GM21423 (cell line): ENCODE data around the gene PAK4.
"Not testable (repeated sequence)": the region's sequence is repeated elsewhere in the genome, so short reads cannot be mapped to it uniquely, and the experiment has no call there.

Experiments used
- ATAC-seq: cut with Tn5 transposase; IDR thresholded peaks from one replicate; pipeline ENCODE4 v1.9.1; 2021; ENCODE audit warnings: mild to moderate bottlenecking, moderate library complexity; ENCODE audit not compliant: unreplicated experiment

Gene PAK4

DNA sequence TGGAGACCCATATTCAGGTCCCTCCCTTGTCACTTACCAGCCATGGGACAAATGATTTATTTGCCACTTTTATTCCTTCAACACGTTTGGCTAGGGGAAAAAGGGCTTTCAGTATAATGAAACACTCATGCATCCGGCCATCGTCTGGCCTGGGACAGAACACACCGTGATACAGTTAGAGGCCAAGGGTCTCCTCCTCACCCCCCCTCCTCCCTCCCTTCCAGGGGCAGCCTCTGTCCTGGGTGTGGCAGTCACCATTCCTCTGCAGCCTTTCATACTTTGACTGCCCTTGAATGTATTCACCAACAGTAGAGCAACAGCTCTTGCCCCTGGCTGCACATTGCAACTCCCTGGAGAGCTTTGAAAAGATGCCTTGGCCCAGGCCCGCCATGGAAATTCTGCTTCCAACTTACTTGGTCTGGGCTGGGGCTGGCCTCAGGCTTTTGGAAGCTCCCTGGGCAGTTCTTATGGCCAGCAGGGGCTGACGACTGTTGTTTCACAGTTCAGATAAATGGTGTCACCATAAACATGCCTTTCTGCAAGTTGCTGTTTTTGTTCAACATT, 3.0 kb downstream of the PAK4 start:
- ATAC-seq = no peak

GRCh38 chr19:39129116-39129515, 3.5 kb downstream of the PAK4 start:
- ATAC-seq = no peak

- no peak for ATAC-seq
Observed at GRCh38 chr19:39130337-39131254, 5.0 kb downstream of the PAK4 start.

GRCh38 chr19:39131255-39131755, 5.7 kb downstream of the PAK4 start:
- ATAC-seq = no peak

DNA sequence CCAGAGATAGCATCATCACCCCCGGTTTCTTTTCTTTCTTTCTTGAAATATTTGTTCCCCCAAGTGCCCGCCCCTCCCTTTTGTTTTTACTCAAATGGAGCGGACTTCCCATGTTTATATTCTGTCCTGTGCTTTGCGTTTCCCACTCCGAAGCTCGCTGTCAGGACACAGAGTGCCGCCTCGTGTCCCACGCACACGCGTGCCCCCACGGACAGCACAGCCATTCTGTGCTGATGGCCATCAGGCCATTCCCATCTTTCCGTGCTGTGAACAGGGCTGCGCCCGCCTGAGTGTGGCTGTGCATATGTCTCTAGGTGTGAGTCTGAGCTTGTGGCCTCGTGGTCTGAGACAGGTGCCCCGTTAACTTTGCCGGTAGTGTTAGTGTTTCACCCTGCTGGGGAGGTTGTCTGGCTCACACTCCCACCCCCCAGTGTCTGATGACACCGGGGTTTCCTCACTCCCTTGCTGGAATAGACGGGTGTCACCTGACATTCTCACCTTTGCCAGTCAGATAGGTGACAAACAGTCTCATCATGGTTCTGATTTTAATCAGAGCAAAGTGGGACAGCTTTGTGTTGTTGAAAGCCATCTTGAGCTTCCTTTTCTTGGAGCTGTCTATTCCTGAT, 6.9 kb downstream of the PAK4 start:
- ATAC-seq = no peak

- ATAC-seq = no peak
Observed at GRCh38 chr19:39133431-39134270, 8.1 kb downstream of the PAK4 start.

- ATAC-seq = no peak
Observed at GRCh38 chr19:39135701-39136100, 10.1 kb downstream of the PAK4 start.

- ATAC-seq = no peak
Observed at GRCh38 chr19:39136225-39136940, 10.8 kb downstream of the PAK4 start.

DNA sequence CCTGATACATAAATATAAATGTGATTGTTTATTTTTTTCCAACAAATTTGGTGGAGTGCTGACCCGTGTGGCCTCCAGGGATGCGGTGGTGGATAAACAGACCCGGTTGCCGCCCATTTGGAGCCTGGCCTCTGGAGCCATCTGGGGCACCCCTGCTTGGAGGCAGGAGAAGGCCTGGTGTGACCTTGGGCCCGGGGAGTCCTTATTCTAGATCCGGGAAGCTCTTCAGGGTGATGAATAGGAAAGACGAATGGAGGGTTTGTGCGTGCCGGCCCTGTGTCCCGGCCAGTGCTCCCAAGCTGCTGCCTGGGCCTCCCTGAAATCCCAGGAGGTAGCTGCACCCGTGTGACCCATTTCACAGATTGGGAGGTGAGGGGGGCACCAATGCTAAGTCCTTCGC, 11.5 kb downstream of the PAK4 start:
- ATAC-seq = no peak

- no peak for ATAC-seq
Observed at GRCh38 chr19:39138221-39139211, 12.9 kb downstream of the PAK4 start.

DNA sequence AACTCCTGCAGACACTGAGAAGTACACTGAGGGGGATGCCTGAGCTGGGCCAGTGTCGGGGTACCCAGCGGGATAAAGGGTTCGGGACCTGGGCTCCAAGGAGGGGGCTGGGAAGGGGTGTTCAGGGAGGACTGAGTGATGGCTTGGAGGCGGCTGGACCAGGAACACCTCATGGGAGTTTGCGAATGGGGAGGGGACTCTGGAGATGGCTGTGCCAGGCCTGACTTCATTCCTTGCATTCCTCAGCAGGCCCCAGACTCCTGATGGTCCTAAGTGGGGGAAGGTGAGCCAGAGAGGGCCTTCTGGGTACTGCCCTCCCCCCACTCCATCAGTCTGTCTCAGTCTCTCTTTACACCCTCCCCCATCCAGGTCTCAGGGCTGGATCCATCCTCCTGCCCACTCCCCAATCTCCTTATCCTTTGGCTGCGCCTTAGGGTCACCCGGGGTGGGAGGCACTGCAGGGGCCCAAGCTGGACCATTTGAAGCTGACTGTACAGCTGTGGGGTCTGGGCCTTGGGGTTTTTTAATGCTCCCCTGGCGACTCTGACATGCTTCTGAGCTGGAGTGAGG, 13.8 kb downstream of the PAK4 start:
- no peak for ATAC-seq

DNA sequence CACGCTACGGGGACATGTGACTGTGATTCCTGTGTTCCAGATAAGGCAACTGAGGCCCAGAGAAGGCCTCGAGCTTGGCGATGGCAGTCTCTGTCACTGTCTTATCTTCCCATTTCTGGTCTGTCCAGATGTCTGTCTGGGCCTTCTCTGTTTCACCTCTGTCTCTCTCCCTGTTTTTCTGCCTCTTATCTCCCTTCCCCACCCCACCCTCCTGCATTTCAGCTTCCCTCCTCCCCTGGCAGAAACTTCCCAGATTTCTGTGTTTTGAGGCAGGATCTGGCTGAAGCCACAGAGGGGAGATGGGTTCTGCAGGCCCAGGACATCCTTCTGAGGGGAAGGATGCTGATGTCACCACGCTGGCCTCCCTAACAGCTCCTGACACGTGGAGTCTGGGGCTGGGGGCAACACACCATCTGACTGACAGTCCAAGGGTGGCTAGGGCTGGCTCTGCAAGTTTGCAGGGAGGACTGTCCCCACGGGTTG, 14.4 kb downstream of the PAK4 start:
- no peak for ATAC-seq

GRCh38 chr19:39140594-39140993, 15.0 kb downstream of the PAK4 start:
- no peak for ATAC-seq

DNA sequence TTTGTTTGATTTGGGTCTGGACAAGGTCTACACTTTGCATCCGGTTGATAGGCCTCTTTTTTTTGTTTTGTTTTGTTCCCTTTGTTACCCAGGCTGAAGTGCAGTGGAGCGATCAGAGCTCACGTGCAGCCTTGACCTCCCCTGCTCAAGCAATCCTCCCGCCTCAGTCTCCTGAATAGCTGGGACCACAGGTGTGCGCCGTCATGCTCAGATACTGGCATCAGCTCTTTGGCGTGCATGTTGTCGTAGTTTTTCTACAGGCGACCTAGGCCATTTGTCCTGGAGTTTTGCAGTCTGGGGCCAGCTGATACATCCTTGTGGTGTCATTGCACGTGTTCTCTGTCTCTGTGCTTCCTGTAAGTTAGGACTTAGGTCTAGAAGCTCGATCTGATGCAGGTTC, 16.3 kb downstream of the PAK4 start:
- ATAC-seq = no peak

DNA sequence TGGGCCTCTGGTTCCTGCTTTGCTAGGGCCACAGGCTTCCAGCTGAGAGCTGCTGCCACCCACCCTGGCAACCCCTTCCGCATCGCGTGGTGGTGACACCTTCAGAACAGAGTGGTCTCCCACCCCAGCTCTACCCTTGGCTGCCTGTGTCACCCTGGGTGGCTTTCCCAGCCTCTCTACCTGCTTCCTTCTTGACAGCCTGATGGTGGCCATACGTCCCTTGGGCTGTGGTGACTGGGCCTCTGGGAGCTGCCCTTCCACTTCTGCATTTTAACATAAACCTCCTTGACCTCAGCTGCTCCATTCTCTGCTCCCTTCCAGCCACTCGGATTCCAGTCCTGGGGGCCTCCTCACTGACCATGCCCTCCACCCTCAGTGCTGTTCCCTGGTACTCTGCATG, 17.0 kb downstream of the PAK4 start:
- no peak for ATAC-seq

GRCh38 chr19:39143757-39144289, 18.2 kb downstream of the PAK4 start:
- ATAC-seq = not testable (repeated sequence)

DNA sequence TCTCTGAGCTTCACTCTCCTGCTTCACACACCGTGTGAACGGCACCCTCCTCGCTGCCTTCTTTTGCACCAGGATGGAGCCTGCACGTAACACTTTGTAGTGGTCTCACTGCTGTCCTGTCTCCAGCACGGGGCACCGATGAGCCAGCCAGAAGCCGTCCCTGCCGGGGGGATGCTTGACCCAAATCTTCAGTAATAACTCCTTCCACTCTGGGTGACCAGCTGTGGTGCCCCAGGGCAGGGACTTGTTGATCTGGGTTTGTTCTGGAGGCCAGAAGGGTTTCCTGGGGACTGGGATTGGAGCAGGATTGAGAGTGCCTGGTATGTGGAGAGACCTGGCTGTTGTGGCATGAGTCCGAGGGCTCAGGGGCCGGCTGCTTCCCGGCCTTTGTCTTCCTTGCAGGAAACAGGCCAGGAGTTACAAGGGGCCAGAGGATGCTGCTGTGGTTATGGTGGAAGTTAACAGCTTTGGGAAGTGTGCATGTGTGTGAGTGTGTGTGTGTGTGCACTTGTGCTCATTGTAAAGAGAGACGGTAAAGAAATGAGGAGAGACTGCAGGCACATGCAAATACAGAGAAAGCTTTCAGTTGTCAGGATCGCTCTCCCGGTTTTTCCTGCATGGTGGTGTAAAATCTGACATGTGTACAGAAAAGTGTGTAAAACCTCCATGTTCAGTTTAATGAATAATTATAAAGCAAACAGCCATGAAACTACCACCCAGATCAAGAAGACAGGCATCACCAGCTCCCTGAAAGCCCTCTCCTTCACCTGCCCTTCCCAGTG, 18.9 kb downstream of the PAK4 start:
- no peak for ATAC-seq
